Uterus (tissue), 4 donors: ENCODE data around the gene SPATS2L. TPM values are rescaled to one million over a fixed set of nuclear protein-coding genes. Genes with fewer than 3 reads are reported as not detected.

Source experiments
- DNase-seq, 2 donors: peaks; one replicate each; pipeline ENCODE4 v3.0.0-alpha.2; 2019 to 2020
- H3K27ac ChIP-seq, 2 donors: fragments of 200-600 bp; sonication (generic); 1 replicate in 1 of 2; 2 replicates in 1 of 2; pipeline ENCODE4 v1.5.1; 2016 to 2018
- H3K27me3 ChIP-seq, 2 donors: fragments of 200-600 bp; sonication (generic); one replicate each; pipeline ENCODE4 v1.5.1; 2018 to 2019; ENCODE audit warnings: control low read depth in 1 of 2
- H3K36me3 ChIP-seq, 2 donors: fragments of 200-600 bp; sonication (generic); one replicate each; pipeline ENCODE4 v1.5.1; 2019; ENCODE audit warnings: control low read depth in 1 of 2
- H3K4me1 ChIP-seq, 2 donors: fragments of 200-600 bp; sonication (generic); one replicate each; pipeline ENCODE4 v1.5.1; 2018 to 2019; ENCODE audit warnings: control low read depth in 1 of 2
- H3K4me3 ChIP-seq, 2 donors: fragments of 200-600 bp; sonication (generic); 1 replicate in 1 of 2; 2 replicates in 1 of 2; pipeline ENCODE4 v1.5.1; 2018 to 2019; ENCODE audit warnings: mild to moderate bottlenecking in 1 of 2
- H3K9me3 ChIP-seq, 2 donors: fragments of 200-600 bp; sonication (generic); one replicate each; pipeline ENCODE4 v1.5.1; 2019; ENCODE audit warnings: control low read depth in 1 of 2
- POLR2A ChIP-seq, 2 donors: fragments of 450-650 bp; IDR thresholded peaks; one replicate each; pipeline ENCODE4 v1.6.1; 2016; ENCODE audit warnings: antibody characterized with exemption in 2 of 2, mild to moderate bottlenecking in 1 of 2, moderate library complexity in 1 of 2
- intact Hi-C: fragments of 100-400 bp; cut with DNase I; formaldehyde crosslinking; loops from one replicate; pipeline ENCODE4 v1.15.1; 2023; ENCODE audit warnings: low total_unique reads
- total RNA-seq, 4 donors: library from RNA; depleted of rRNA in 3 of 4; stranded (reverse); fragments of >200 nt in 3 of 4; gene quantifications; one replicate each; pipeline versions ENCODE4 v1.1.0 to v1.2.4, GENCODE V29; 2014 to 2023
- TF ChIP-seq, protein P1 (sequence below), 4 experiments: fragments of 200-600 bp in 2 of 4; fragments of 450-650 bp in 2 of 4; sonication (generic) in 2 of 4; IDR thresholded peaks; one replicate each; pipeline ENCODE4 v1.5.1; 2016 to 2019; ENCODE audit warnings: antibody characterized with exemption in 4 of 4, mild to moderate bottlenecking in 2 of 4, moderate library complexity in 1 of 4
- donor health status: DM: yes; HTN: yes; CAD: no.

SPATS2L gene
- total RNA-seq, 4 donors from 2014 or later, result 20.6 to 99.3 (median 73.1) TPM

DNA sequence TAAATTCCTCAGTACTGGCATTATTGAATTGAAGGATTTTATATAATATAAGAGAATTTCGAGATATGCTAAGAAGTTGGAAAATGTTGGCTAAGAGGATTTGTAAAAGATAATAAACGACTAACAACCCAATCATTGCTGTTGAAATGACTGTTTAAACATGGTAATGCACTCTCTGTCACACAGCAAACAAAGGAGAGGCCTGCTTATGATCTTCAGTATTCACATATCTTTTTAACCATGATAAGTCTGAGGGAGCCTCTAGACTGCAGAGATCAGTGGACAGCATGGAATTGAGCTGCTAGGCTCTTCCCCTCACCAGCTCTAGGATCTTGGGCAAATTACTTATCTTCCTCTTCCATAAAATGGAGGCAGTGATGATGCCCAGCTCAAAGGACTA lies 200.7 kb downstream of the SPATS2L start:
- Histone ChIP-seq H3K4me3 (no peak overlapping the region), H3K27me3 (no peaks in the 10 kb centered on the region), H3K9me3 (no peaks in the 10 kb centered on the region), H3K27ac (no peak overlapping the region), H3K4me1 (peaks cover 0 to 7% of the 10 kb centered on the region in 2 donors), H3K36me3 (no peaks in the 10 kb centered on the region)
- DNase-seq, result no peak
- intact Hi-C loops, result no loop called here
- no peak for TF ChIP-seq POLR2A (IDR thresholded peaks at IDR 0.05)
- TF ChIP-seq, protein P1, sequence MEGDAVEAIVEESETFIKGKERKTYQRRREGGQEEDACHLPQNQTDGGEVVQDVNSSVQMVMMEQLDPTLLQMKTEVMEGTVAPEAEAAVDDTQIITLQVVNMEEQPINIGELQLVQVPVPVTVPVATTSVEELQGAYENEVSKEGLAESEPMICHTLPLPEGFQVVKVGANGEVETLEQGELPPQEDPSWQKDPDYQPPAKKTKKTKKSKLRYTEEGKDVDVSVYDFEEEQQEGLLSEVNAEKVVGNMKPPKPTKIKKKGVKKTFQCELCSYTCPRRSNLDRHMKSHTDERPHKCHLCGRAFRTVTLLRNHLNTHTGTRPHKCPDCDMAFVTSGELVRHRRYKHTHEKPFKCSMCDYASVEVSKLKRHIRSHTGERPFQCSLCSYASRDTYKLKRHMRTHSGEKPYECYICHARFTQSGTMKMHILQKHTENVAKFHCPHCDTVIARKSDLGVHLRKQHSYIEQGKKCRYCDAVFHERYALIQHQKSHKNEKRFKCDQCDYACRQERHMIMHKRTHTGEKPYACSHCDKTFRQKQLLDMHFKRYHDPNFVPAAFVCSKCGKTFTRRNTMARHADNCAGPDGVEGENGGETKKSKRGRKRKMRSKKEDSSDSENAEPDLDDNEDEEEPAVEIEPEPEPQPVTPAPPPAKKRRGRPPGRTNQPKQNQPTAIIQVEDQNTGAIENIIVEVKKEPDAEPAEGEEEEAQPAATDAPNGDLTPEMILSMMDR (IDR thresholded peaks at IDR 0.05), result no peak

DNA sequence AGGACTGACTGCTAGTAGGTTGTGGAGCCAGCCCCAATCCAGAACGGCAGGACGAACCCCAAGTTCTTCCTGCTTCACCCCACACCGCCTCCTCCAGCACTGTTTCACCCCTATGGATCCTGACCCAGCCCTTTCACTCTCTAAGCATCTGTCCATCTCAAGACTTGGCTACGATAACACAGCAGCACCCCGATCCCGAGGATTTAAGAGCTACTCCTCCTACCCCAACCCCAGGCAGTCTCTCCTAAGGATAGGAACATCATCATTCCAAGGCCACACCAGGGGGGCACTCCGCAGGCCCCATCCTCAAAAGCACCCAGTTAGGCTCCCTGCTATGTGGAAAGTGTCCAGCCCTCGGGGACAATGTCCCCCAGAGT lies 202.7 kb downstream of the SPATS2L start:
- Histone ChIP-seq H3K4me1 (peaks cover 0 to 7% of the 10 kb centered on the region in 2 donors), H3K9me3 (no peaks in the 10 kb centered on the region), H3K36me3 (no peaks in the 10 kb centered on the region), H3K4me3 (peak overlapping the region; percentile 64 to 95), H3K27ac (peak overlapping the region; percentile 85 to 93), H3K27me3 (no peaks in the 10 kb centered on the region)
- intact Hi-C loops, result no loop called here
- no peak for TF ChIP-seq POLR2A (IDR thresholded peaks at IDR 0.05)
- TF ChIP-seq, protein P1 (IDR thresholded peaks at IDR 0.05), result no peak
- DNase-seq, result no peak

DNA sequence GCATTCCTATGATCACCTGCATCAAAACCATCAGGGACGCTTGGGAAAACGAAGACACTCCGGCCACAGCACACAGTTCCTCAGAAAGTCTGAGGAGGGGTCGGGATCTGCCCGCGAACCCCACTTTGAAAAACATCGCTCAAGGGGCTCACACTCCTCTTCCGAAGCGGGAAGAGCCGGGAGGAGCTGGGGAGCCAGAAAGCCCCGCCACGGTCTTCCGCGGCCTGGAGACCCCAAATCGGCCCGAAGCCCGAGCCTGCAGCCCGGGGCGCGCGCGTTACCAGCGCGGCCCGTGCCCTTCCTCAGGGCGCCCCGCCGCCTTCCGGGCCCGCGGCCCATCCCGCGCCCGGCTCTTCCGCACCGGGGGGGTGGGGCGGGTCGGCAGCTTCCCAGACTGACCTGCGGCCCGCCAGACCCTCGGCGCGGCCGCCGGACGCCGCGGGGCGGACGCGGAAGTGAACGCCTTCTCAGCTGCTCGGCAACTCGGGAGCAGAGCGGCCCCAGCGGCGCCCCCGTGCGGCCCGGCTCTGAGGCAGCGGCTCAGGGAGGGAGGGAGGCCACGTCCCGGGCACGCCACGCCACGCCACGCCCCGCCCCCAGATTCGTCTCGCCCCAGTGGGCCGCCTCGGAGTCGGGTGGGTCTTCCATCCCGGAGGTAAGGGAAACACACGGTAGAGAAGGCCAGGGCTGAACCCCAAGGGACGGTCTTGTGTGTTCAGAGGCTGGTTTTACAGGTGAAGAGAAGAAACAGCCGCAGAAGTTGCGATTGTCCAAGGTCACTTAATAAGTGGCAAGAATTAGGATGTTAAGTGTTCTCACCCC lies 203.3 kb downstream of the SPATS2L start, which contains the start of gene KCTD18:
Gene KCTD18, minus strand, starts transcription at position 457 of the 822 bp plus-strand sequence. CDS start 3,052 bp downstream, outside the sequence.
- peak; percentile 88 to 94 for DNase-seq
- H3K9me3 ChIP-seq, result no peaks in the 10 kb centered on the region
- no peaks in the 10 kb centered on the region for H3K36me3 ChIP-seq
- H3K4me3 ChIP-seq, result peak within 1 kb of the TSS; percentile 64 to 95
- H3K27me3 ChIP-seq, result no peaks in the 10 kb centered on the region
- H3K4me1 ChIP-seq, result peaks cover 0 to 7% of the 10 kb centered on the region in 2 donors
- H3K27ac ChIP-seq, result peak within 1 kb of the TSS; percentile 85 to 93
- intact Hi-C loops, result no loop called here
- TF ChIP-seq, protein P1 (IDR thresholded peaks at IDR 0.05), result peak; percentile 77 to 94 (median 88)
- peak; percentile 66 to 91 for TF ChIP-seq POLR2A (IDR thresholded peaks at IDR 0.05)

DNA sequence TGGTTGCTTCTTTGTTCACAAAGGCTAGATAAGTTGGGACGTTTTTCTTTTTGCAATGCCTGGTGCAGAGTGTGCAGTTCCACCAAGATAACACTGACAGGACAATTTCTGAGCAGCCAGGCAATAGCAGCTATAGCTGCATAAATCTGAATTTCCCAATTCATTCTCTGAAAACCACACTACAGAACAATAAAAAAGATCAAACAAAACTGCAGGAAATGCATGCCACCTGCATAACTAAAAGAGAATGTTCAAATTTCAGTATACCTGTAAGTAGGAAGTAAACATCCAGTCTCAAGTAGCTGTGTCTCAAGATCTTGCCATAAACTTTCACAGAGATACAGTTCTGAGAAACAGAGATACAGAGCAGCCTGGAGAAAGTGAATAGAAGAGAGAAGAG lies 208.7 kb downstream of the SPATS2L start:
- Histone ChIP-seq H3K27ac (no peak overlapping the region), H3K4me3 (no peak overlapping the region), H3K4me1 (peaks cover 0 to 7% of the 10 kb centered on the region in 2 donors), H3K36me3 (no peaks in the 10 kb centered on the region), H3K9me3 (no peaks in the 10 kb centered on the region), H3K27me3 (no peaks in the 10 kb centered on the region)
- intact Hi-C loops, result no loop called here
- DNase-seq, result no peak
- no peak for TF ChIP-seq POLR2A (IDR thresholded peaks at IDR 0.05)
- TF ChIP-seq, protein P1 (IDR thresholded peaks at IDR 0.05), result no peak

DNA sequence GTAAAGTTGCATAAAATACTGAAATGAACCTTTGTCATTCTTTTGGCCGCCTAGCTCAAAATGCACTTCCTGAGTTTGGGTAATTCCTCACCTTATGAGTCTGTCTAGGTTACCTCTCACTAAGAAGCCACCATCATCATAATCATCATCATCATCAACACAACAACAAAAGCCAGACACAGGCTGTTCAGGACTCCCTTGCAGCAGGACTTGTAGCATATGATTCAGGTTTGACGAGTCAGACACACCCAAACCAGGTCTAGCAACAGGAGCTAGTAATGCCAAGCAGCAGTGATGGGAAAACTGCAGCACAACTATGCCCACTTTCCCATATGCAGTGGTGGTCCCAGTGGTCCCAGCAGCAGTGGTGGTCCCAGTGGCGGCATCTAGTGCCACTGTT lies 216.7 kb downstream of the SPATS2L start:
- Histone ChIP-seq H3K27ac (no peak overlapping the region), H3K4me3 (no peak overlapping the region), H3K27me3 (no peaks in the 10 kb centered on the region), H3K36me3 (no peaks in the 10 kb centered on the region), H3K9me3 (no peaks in the 10 kb centered on the region), H3K4me1 (peaks cover 4 to 10% of the 10 kb centered on the region in 2 donors)
- TF ChIP-seq, protein P1 (IDR thresholded peaks at IDR 0.05), result no peak
- no peak for TF ChIP-seq POLR2A (IDR thresholded peaks at IDR 0.05)
- no peak for DNase-seq
- intact Hi-C loops, result no loop called here
